Upper lobe of left lung (tissue), 6 donors: ENCODE data around the gene LAMC1. TPM values are rescaled to one million over a fixed set of nuclear protein-coding genes. Genes with fewer than 3 reads are reported as not detected.

Source experiments
- ATAC-seq, 2 donors: fragments of 200-7000 bp; cut with Tn5 transposase; one replicate each; pipeline ENCODE4 v1.9.1; 2022; ENCODE audit warnings: mild to moderate bottlenecking in 2 of 2, moderate library complexity in 2 of 2; ENCODE audit not compliant: low FRiP score in 2 of 2
- DNase-seq, 2 donors: peaks; one replicate each; pipeline ENCODE4 v3.0.0-alpha.2; 2019 to 2020
- H3K27ac ChIP-seq, 4 donors: fragments of 200-600 bp; sonication (generic); one replicate each; pipeline ENCODE4 v1.5.1; 2016 to 2019
- H3K27me3 ChIP-seq, 4 donors: fragments of 200-600 bp; sonication (generic); one replicate each; pipeline ENCODE4 v1.5.1; 2017 to 2019
- H3K36me3 ChIP-seq, 4 donors: fragments of 200-600 bp; sonication (generic); one replicate each; pipeline ENCODE4 v1.5.1; 2016 to 2019
- H3K4me1 ChIP-seq, 4 donors: fragments of 200-600 bp; sonication (generic); one replicate each; pipeline ENCODE4 v1.5.1; 2018 to 2019
- H3K4me3 ChIP-seq, 4 donors: fragments of 200-600 bp; sonication (generic); one replicate each; pipeline ENCODE4 v1.5.1; 2017 to 2019; ENCODE audit warnings: mild to moderate bottlenecking in 2 of 4, moderate library complexity in 1 of 4
- H3K9me3 ChIP-seq, 4 donors: fragments of 200-600 bp; sonication (generic); one replicate each; pipeline ENCODE4 v1.5.1; 2018 to 2019
- EP300 ChIP-seq, 4 donors: sonication (generic); formaldehyde crosslinking; IDR thresholded peaks; one replicate each; pipeline ENCODE4 v1.5.1; 2017; ENCODE audit warnings: antibody characterized with exemption in 4 of 4, control low read depth in 2 of 4
- POLR2A ChIP-seq, 4 donors: fragments of 450-650 bp; IDR thresholded peaks; one replicate each; pipeline ENCODE4 v1.5.1; 2016 to 2017; ENCODE audit warnings: antibody characterized with exemption in 4 of 4, mild to moderate bottlenecking in 2 of 4
- POLR2AphosphoS5 ChIP-seq, 2 donors: sonication (generic); formaldehyde crosslinking; IDR thresholded peaks; one replicate each; pipeline ENCODE4 v1.5.1; 2017; ENCODE audit warnings: antibody characterized with exemption in 2 of 2
- WGBS, 2 donors: methylation state at CpG; one replicate each; pipeline ENCODE4 v1.1.5; 2017 to 2018; 5-methylcytosine and 5-hydroxymethylcytosine counted together
- total RNA-seq, 6 donors: library from RNA; depleted of rRNA in 4 of 6; stranded (reverse); fragments of >200 nt in 4 of 6; gene quantifications; one replicate each; pipeline versions ENCODE4 v1.1.0 to v1.2.1, GENCODE V29; 2016 to 2021
- TF ChIP-seq, protein P1 (sequence below), 6 experiments: fragments of 450-650 bp in 4 of 6; fragments of 200-600 bp in 2 of 6; sonication (generic) in 2 of 6; IDR thresholded peaks; one replicate each; pipeline ENCODE4 v1.5.1; 2016 to 2019; ENCODE audit warnings: antibody characterized with exemption in 6 of 6
- donor health status: DM: no; HTN: no; CAD: no; lungs with moderate emphysema.
- donor health status: DM: no; HTN: yes; CAD: no; lungs with severe emphysema.

The LAMC1 gene
- total RNA-seq, 6 donors from 2014 or later = 92.0 to 232 (median 134) TPM

- Histone ChIP-seq H3K4me3 (no peak overlapping the region), H3K36me3 (no peaks in the 10 kb centered on the region), H3K27me3 (no peaks in the 10 kb centered on the region), H3K4me1 (peaks cover 14 to 33% (median 19%) of the 10 kb centered on the region in 4 donors), H3K27ac (no peak overlapping the region), H3K9me3 (no peaks in the 10 kb centered on the region)
- ATAC-seq = no peak
- TF ChIP-seq, protein P1, sequence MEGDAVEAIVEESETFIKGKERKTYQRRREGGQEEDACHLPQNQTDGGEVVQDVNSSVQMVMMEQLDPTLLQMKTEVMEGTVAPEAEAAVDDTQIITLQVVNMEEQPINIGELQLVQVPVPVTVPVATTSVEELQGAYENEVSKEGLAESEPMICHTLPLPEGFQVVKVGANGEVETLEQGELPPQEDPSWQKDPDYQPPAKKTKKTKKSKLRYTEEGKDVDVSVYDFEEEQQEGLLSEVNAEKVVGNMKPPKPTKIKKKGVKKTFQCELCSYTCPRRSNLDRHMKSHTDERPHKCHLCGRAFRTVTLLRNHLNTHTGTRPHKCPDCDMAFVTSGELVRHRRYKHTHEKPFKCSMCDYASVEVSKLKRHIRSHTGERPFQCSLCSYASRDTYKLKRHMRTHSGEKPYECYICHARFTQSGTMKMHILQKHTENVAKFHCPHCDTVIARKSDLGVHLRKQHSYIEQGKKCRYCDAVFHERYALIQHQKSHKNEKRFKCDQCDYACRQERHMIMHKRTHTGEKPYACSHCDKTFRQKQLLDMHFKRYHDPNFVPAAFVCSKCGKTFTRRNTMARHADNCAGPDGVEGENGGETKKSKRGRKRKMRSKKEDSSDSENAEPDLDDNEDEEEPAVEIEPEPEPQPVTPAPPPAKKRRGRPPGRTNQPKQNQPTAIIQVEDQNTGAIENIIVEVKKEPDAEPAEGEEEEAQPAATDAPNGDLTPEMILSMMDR (IDR thresholded peaks at IDR 0.05) = no peak
- TF ChIP-seq EP300 (IDR thresholded peaks at IDR 0.05) (no peak), POLR2AphosphoS5 (IDR thresholded peaks at IDR 0.05) (no peak), POLR2A (IDR thresholded peaks at IDR 0.05) (no peak)
- no peak for DNase-seq
- WGBS, 2 donors = 79% methylated on average over 5 of the region's 5 CpGs
Measured at GRCh38 chr1:183032122-183032921, 9.1 kb downstream of the LAMC1 start.

DNA sequence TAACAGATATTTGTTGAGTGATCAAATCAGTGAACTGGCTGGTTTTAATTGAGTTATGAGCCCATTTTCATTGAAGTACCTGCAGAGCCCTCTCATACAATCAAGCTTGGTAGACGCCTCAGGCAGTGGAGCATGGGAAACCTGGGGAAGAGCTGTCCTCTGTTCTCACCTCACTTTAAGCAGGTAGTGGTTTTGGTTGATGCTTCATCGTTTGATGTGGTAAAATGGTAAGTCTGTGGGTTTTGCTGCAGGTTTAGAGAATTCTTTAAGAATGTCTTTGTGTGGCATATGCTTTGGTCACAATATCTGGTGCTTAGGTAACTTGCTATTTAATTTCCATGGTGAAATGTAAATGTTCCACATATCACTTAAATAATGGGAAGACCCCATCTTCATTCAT, 10.0 kb downstream of the LAMC1 start:
- ATAC-seq = no peak
- H3K36me3 ChIP-seq = no peaks in the 10 kb centered on the region
- no peak overlapping the region for H3K4me3 ChIP-seq
- WGBS, 2 donors = 69 to 94% methylated on average over 2 of the region's 2 CpGs
- TF ChIP-seq, protein P1 (IDR thresholded peaks at IDR 0.05) = no peak
- TF ChIP-seq EP300 (IDR thresholded peaks at IDR 0.05) (no peak), POLR2A (IDR thresholded peaks at IDR 0.05) (no peak), POLR2AphosphoS5 (IDR thresholded peaks at IDR 0.05) (no peak)
- peaks cover 14 to 29% (median 17%) of the 10 kb centered on the region in 4 donors for H3K4me1 ChIP-seq
- H3K27ac ChIP-seq = no peak overlapping the region
- H3K27me3 ChIP-seq = no peaks in the 10 kb centered on the region
- no peaks in the 10 kb centered on the region for H3K9me3 ChIP-seq
- no peak for DNase-seq

- peak overlapping the region in 2 of 4 donors; percentile 31 to 40 for H3K27ac ChIP-seq
- TF ChIP-seq POLR2AphosphoS5 (IDR thresholded peaks at IDR 0.05) = no peak
- no peak for TF ChIP-seq POLR2A (IDR thresholded peaks at IDR 0.05)
- no peak for ATAC-seq
Measured at GRCh38 chr1:183034682-183035081, 11.5 kb downstream of the LAMC1 start.

GRCh38 chr1:183038333-183038866, 15.2 kb downstream of the LAMC1 start:
- H3K4me3 ChIP-seq = no peak overlapping the region
- DNase-seq (no peak), ATAC-seq (no peak)
- no peak for TF ChIP-seq POLR2AphosphoS5 (IDR thresholded peaks at IDR 0.05)
- TF ChIP-seq POLR2A (IDR thresholded peaks at IDR 0.05) = no peak
- no peak for TF ChIP-seq EP300 (IDR thresholded peaks at IDR 0.05)
- TF ChIP-seq, protein P1 (IDR thresholded peaks at IDR 0.05) = no peak
- H3K27me3 ChIP-seq = no peaks in the 10 kb centered on the region
- 79 to 80% methylated on average over 4 of the region's 4 CpGs for WGBS, 2 donors
- H3K36me3 ChIP-seq = no peaks in the 10 kb centered on the region
- H3K4me1 ChIP-seq = peaks cover 10 to 21% (median 18%) of the 10 kb centered on the region in 4 donors
- no peaks in the 10 kb centered on the region for H3K9me3 ChIP-seq
- H3K27ac ChIP-seq = no peak overlapping the region

More at GRCh38 chr1:183034682-183035081, 11.5 kb downstream of the LAMC1 start:
- DNase-seq = no peak
- no peaks in the 10 kb centered on the region for H3K36me3 ChIP-seq
- H3K9me3 ChIP-seq = no peaks in the 10 kb centered on the region
- no peak overlapping the region for H3K4me3 ChIP-seq
- peaks cover 10 to 29% (median 14%) of the 10 kb centered on the region in 4 donors for H3K4me1 ChIP-seq
- no peaks in the 10 kb centered on the region for H3K27me3 ChIP-seq
- 64 to 80% methylated on average over 3 of the region's 3 CpGs for WGBS, 2 donors

GRCh38 chr1:183038913-183039312, 15.7 kb downstream of the LAMC1 start:
- no peak for ATAC-seq
- H3K36me3 ChIP-seq = no peaks in the 10 kb centered on the region
- WGBS, 2 donors = 87 to 91% methylated on average over 4 of the region's 4 CpGs
- TF ChIP-seq EP300 (IDR thresholded peaks at IDR 0.05) = no peak
- TF ChIP-seq, protein P1 (IDR thresholded peaks at IDR 0.05) = no peak
- TF ChIP-seq POLR2A (IDR thresholded peaks at IDR 0.05) = no peak
- no peak for TF ChIP-seq POLR2AphosphoS5 (IDR thresholded peaks at IDR 0.05)
- H3K27me3 ChIP-seq = no peaks in the 10 kb centered on the region
- H3K27ac ChIP-seq = no peak overlapping the region
- DNase-seq = no peak
- no peak overlapping the region for H3K4me3 ChIP-seq
- H3K9me3 ChIP-seq = no peaks in the 10 kb centered on the region
- H3K4me1 ChIP-seq = peaks cover 10 to 23% (median 18%) of the 10 kb centered on the region in 4 donors
